ENCODE data around the gene UQCR10.

UQCR10 gene

DNA sequence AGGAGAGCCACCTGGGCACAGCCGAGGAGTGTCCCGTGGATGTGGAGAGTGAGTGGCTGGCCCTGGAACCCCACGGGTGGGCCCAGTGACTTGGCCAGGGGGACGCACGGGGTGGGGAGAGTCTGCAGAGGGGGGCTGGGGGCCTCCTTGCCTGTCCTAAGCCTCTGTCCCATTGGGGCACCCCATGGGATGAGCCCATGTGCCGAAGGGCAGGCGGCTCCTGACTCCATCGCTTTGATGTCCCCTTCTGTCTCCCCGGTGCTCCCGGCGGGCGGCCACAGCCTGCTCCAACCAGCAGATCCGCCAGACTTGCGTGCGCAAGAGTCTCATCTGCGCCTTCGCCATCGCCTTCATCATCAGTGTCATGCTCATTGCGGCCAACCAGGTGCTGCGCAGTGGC lies 38.0 kb upstream of the UQCR10 start:
- H3K36me3 ChIP-seq (ENCODE audit: insufficient read depth): no peaks in the 10 kb centered on the region

DNA sequence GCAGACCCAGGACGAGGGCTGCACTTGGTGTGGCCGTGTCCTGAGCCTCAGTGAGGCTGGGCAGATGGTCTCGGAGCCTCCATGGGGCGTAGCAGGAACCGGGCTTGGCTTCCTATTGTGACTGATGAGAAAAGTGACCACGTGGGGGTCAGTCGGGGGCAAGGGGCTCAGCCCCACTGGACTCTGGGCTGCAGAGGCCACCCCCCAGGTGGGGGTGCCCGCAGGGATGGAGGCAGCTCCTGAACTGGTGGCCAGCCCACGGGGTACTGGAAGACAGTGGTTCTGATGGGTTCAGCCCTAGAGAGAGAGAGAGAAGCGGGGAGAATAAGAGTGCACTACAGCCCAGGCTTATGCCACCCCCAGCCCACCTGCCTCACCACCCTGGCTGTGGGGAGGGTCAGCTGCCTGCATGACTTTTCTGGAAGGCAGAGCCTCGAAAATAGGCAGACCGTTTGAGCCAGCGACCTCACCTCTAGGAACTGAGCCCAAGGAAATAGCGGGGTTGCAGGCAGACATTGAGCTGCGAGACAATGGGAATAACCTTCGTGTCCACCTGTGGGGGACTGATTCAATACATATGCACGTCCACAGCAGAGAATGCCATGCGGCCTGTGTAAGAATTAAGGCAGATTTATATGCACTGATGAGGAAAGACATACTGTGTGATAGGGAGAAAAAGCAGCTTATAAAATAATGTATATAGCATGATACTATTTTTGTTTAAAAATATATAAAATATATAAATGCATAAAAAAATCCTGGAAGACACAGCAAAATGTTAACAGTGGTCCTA lies 35.9 kb upstream of the UQCR10 start:
- H3K36me3 ChIP-seq (ENCODE audit: insufficient read depth): no peaks in the 10 kb centered on the region
- no peaks in the 10 kb centered on the region for H3K79me2 ChIP-seq (ENCODE audit: insufficient read depth, low read depth)
- TF ChIP-seq, protein P1, sequence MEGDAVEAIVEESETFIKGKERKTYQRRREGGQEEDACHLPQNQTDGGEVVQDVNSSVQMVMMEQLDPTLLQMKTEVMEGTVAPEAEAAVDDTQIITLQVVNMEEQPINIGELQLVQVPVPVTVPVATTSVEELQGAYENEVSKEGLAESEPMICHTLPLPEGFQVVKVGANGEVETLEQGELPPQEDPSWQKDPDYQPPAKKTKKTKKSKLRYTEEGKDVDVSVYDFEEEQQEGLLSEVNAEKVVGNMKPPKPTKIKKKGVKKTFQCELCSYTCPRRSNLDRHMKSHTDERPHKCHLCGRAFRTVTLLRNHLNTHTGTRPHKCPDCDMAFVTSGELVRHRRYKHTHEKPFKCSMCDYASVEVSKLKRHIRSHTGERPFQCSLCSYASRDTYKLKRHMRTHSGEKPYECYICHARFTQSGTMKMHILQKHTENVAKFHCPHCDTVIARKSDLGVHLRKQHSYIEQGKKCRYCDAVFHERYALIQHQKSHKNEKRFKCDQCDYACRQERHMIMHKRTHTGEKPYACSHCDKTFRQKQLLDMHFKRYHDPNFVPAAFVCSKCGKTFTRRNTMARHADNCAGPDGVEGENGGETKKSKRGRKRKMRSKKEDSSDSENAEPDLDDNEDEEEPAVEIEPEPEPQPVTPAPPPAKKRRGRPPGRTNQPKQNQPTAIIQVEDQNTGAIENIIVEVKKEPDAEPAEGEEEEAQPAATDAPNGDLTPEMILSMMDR (conservative IDR thresholded peaks at IDR 0.05; ENCODE audit: low read depth, low read length): no peak
- H2AFZ ChIP-seq (ENCODE audit: low read depth): no peak overlapping the region
- H3K4me3 ChIP-seq (IDR thresholded peaks at IDR 0.05; ENCODE audit: insufficient read depth, low read depth, low read length): no peak overlapping the region
- H3K4me1 ChIP-seq (ENCODE audit: low read depth, poor library complexity, severe bottlenecking): no peaks in the 10 kb centered on the region
- no peak overlapping the region for H3K27ac ChIP-seq
- H4K20me1 ChIP-seq (ENCODE audit: insufficient read depth): no peaks in the 10 kb centered on the region
- no peak overlapping the region for H3K9ac ChIP-seq
- H3K27me3 ChIP-seq (ENCODE audit: insufficient read depth, low read depth): no peaks in the 10 kb centered on the region; the same call in 1 of the 2 replicates
- H3K4me2 ChIP-seq: no peak overlapping the region

More for the DNA sequence above, 38.0 kb upstream of the UQCR10 start:
- H3K4me1 ChIP-seq (ENCODE audit: low read depth, poor library complexity, severe bottlenecking): no peaks in the 10 kb centered on the region
- peaks cover 3% of the 10 kb centered on the region; the same call in 1 of the 2 replicates for H3K27me3 ChIP-seq (ENCODE audit: insufficient read depth, low read depth)
- no peaks in the 10 kb centered on the region for H4K20me1 ChIP-seq (ENCODE audit: insufficient read depth)
- no peaks in the 10 kb centered on the region for H3K79me2 ChIP-seq (ENCODE audit: insufficient read depth, low read depth)
- no peak overlapping the region for H3K27ac ChIP-seq
- no peak overlapping the region for H2AFZ ChIP-seq (ENCODE audit: low read depth)
- H3K4me2 ChIP-seq: no peak overlapping the region
- TF ChIP-seq, protein P1 (conservative IDR thresholded peaks at IDR 0.05; ENCODE audit: low read depth, low read length): no peak
- H3K4me3 ChIP-seq (IDR thresholded peaks at IDR 0.05; ENCODE audit: insufficient read depth, low read depth, low read length): no peak overlapping the region
- H3K9ac ChIP-seq: no peak overlapping the region

DNA sequence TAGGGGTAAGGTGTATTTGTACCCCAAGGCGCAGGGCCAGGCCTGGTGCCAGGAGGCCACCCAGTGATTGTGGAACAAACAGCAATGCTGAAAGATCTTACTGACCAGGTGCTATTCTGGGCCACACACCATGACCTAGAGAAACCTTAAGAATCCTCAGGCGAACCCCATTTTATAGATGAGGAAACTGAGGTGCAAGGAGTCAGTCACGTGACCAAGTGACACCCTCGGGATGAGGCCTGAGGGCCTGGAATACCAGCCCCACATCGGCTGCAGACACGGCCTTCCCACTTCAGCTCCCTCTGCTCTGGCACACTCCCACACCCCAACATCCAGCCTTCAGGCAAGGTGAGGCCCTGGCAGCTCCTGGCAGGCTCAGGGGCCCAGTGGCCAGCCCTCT lies 34.3 kb upstream of the UQCR10 start:
- H3K79me2 ChIP-seq (ENCODE audit: insufficient read depth, low read depth): no peaks in the 10 kb centered on the region
- TF ChIP-seq, protein P1 (conservative IDR thresholded peaks at IDR 0.05; ENCODE audit: low read depth, low read length): no peak
- H3K27ac ChIP-seq: no peak overlapping the region
- no peaks in the 10 kb centered on the region for H3K27me3 ChIP-seq (ENCODE audit: insufficient read depth, low read depth)
- H3K9ac ChIP-seq: no peak overlapping the region
- H3K4me2 ChIP-seq: no peak overlapping the region
- H2AFZ ChIP-seq (ENCODE audit: low read depth): no peak overlapping the region
- no peaks in the 10 kb centered on the region for H3K4me1 ChIP-seq (ENCODE audit: low read depth, poor library complexity, severe bottlenecking)
- no peaks in the 10 kb centered on the region for H4K20me1 ChIP-seq (ENCODE audit: insufficient read depth)
- H3K36me3 ChIP-seq (ENCODE audit: insufficient read depth): no peaks in the 10 kb centered on the region
- H3K4me3 ChIP-seq (IDR thresholded peaks at IDR 0.05; ENCODE audit: insufficient read depth, low read depth, low read length): no peak overlapping the region

DNA sequence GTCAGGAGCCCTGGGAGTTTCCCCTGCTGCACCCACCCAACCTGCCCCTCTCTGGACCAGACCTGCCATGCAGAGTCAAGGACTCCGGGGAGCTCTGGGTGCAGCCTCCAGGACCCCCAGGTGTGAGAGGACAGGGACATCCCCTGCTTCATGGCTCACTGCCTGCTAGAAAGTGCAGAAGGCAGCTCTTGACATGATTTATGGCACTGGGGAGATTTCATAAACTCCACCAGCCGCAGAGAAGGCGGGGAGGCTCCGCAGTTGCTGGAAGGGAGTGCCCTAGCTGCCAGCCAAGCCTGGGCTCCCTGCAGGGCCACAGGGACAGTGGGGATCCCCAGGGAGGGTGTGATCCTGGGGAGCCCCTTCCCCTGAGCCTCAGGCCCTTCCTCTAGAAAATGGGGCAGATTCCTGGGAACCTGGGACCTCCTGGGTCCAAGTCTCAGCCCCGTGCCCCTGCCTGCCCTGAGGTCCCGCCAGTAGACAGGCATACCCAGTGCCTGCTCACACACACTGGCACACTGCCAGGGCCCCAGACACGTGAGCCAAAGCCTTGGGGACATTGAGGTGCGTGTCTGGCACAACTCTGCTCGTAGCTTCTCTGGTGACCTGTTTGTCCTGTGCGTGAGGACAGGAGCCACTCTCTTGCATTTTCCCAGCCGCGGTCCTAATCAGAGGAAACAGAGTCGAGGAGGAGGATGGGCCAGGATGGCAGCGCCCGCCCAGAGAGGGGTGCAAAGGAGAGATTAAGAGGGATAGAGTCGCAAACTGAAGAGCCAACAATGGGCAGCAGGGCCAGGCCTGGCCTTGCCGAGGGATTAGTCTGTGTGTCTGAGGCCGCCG lies 33.6 kb upstream of the UQCR10 start:
- H2AFZ ChIP-seq (ENCODE audit: low read depth): no peak overlapping the region
- H3K4me3 ChIP-seq (IDR thresholded peaks at IDR 0.05; ENCODE audit: insufficient read depth, low read depth, low read length): no peak overlapping the region

More for the DNA sequence above, 33.6 kb upstream of the UQCR10 start:
- Histone ChIP-seq H3K4me2 (no peak overlapping the region), H3K9ac (no peak overlapping the region), H3K27ac (no peak overlapping the region), H3K36me3 (ENCODE audit: insufficient read depth) (no peaks in the 10 kb centered on the region), H3K4me1 (ENCODE audit: low read depth, poor library complexity, severe bottlenecking) (no peaks in the 10 kb centered on the region), H3K27me3 (ENCODE audit: insufficient read depth, low read depth) (no peaks in the 10 kb centered on the region), H4K20me1 (ENCODE audit: insufficient read depth) (no peaks in the 10 kb centered on the region), H3K79me2 (ENCODE audit: insufficient read depth, low read depth) (no peaks in the 10 kb centered on the region)
- TF ChIP-seq, protein P1 (conservative IDR thresholded peaks at IDR 0.05; ENCODE audit: low read depth, low read length): no peak

Data from KMS-11 (cell line).